Heart right ventricle (tissue), 16 donors: ENCODE results near the gene AGTRAP. TPM values are rescaled to one million over a fixed set of nuclear protein-coding genes. Genes with fewer than 3 reads are reported as not detected.

Source experiments
- ATAC-seq, 8 donors: fragments of 200-7000 bp; cut with Tn5 transposase; one replicate each; pipeline ENCODE4 v1.9.1; 2020; ENCODE audit warnings: mild to moderate bottlenecking in 8 of 8, moderate library complexity in 8 of 8, moderate number of reproducible peaks in 1 of 8
- DNase-seq, 2 donors: peaks; one replicate each; pipeline ENCODE4 v3.0.0-alpha.2; 2020
- H3K27ac ChIP-seq, 10 donors: fragments of 200-600 bp; sonication (generic) in 2 of 10; one replicate each; pipeline versions ENCODE4 v1.5.0 to v1.8.0; 2020 to 2022; ENCODE audit warnings: mild to moderate bottlenecking in 3 of 10
- H3K27me3 ChIP-seq, 7 donors: fragments of 200-600 bp; one replicate each; pipeline ENCODE4 v1.8.0; 2021 to 2022; ENCODE audit warnings: mild to moderate bottlenecking in 2 of 7
- H3K36me3 ChIP-seq, 9 donors: fragments of 200-600 bp; sonication (generic) in 1 of 9; one replicate each; pipeline versions ENCODE4 v1.5.0 to v1.8.0; 2020 to 2022; ENCODE audit warnings: mild to moderate bottlenecking in 2 of 9
- H3K4me1 ChIP-seq, 9 donors: fragments of 200-600 bp; sonication (generic) in 1 of 9; one replicate each; pipeline versions ENCODE4 v1.5.0 to v1.8.0; 2020 to 2022; ENCODE audit warnings: mild to moderate bottlenecking in 4 of 9
- H3K4me3 ChIP-seq, 10 donors: fragments of 200-600 bp; sonication (generic) in 2 of 10; one replicate each; pipeline versions ENCODE4 v1.5.0 to v1.8.0; 2020 to 2022; ENCODE audit warnings: mild to moderate bottlenecking in 7 of 10, moderate library complexity in 2 of 10
- H3K9me3 ChIP-seq, 11 donors: fragments of 200-600 bp in 10 of 11; sonication (generic) in 2 of 11; one replicate each; pipeline versions ENCODE4 v1.5.0 to v1.8.0; 2013 to 2022; ENCODE audit warnings: mild to moderate bottlenecking in 2 of 11, control low read depth in 1 of 11, moderate library complexity in 1 of 11
- CTCF ChIP-seq, 9 donors: fragments of 200-600 bp; sonication (generic) in 2 of 9; IDR thresholded peaks; one replicate each; pipeline versions ENCODE4 v1.5.0 to v1.8.0; 2021 to 2022; ENCODE audit warnings: antibody characterized with exemption in 9 of 9, mild to moderate bottlenecking in 5 of 9, moderate library complexity in 1 of 9
- WGBS, 2 donors: extraction: QIAGEN DNeasy Blood & Tissue Kit; methylation state at CpG; one replicate each; pipeline ENCODE4 v1.1.7; 2013; ENCODE audit warnings: inconsistent platforms in 1 of 2; 5-methylcytosine and 5-hydroxymethylcytosine counted together
- intact Hi-C, 10 donors: fragments of 100-400 bp; cut with DNase I; formaldehyde crosslinking; loops; one replicate each; pipeline versions ENCODE4 v1.11.1 to v1.14.2; 2022
- polyA plus RNA-seq, 2 donors: library from polyadenylated mRNA; stranded (reverse); fragments of 200-250 nt; gene quantifications; one replicate each; pipeline ENCODE4 v1.2.3, GENCODE V29; 2013
- total RNA-seq, 10 donors: library from RNA; stranded (reverse); fragmentation: NEBNext Ultra II Directional in 3 of 10; extraction: Animal tissue kit (Norgen Biotek cat#: 25700) in 3 of 10; gene quantifications; one replicate each; pipeline versions ENCODE4 v1.2.1 to v1.2.4, GENCODE V29; 2021 to 2023
- donor health status: Arrhythmogenic right ventricular cardiomyopathy.
- donor health status: ischemic (EF 13 %, LVEDD 7.1; RV severe dilation, severe dysfunction).
- donor health status: healthy with polysubstance abuse.
- donor health status: DM: no; HTN: yes; CAD: no.
- donor health status: DM: no; HTN: no; CAD: no.
- donor health status: ischemic (EF 25% LVEDD 6.9; RV normal size, moderate dysfunction).
- donor health status: ischemic (EF 25% LVEDD 5.7; RV mildly dilated, moderate dysfunction).
- donor health status: healthy.
- donor health status: DM: yes; HTN: yes; CAD: no.
- donor health status: Ischemic cardiomyopathy.
- donor health status: ischemic (EF 35%, LVEDD 5.7; RV mildly dilated, moderate dysfunction).
- donor health status: nonischemic (EF 11% LVEDD 7.7; RV severe dilation, severe dysfunction).
- donor health status: DM: yes; HTN: yes; CAD: no.
- donor health status: PGD.
- donor health status: ischemic (EF 29% LVEDD 5.4; RV normal size, mild dysfunction).
- donor health status: nonischemic (EF 23%, LVEDD 6.1; RV moderate dilation, normal function).

AGTRAP gene
- total and polyA plus RNA-seq, 12 donors, result 12.9 to 96.7 (median 19.2) TPM

GRCh38 chr1:11701551-11701961, 34.4 kb upstream of the AGTRAP start:
- peak in 6 of 8 donors; percentile 34 to 43 (median 38) for ATAC-seq

GRCh38 chr1:11701981-11702803, 33.7 kb upstream of the AGTRAP start:
- H3K4me1 ChIP-seq, result peaks cover 0 to 18% (median 13%) of the 10 kb centered on the region in 9 donors
- ATAC-seq (no peak), DNase-seq (no peak)
- H3K4me3 ChIP-seq, result no peak overlapping the region
- peaks cover 0 to 86% (median 68%) of the 10 kb centered on the region in 7 donors for H3K27me3 ChIP-seq
- TF ChIP-seq CTCF (IDR thresholded peaks at IDR 0.05), result no peak
- H3K36me3 ChIP-seq, result no peaks in the 10 kb centered on the region
- no peaks in the 10 kb centered on the region for H3K9me3 ChIP-seq
- WGBS, 2 donors, result 85 to 86% methylated on average over 15 of the region's 15 CpGs
- intact Hi-C loops, result no loop called here
- no peak overlapping the region for H3K27ac ChIP-seq

More at GRCh38 chr1:11701551-11701961, 34.4 kb upstream of the AGTRAP start:
- peaks cover 0 to 92% (median 71%) of the 10 kb centered on the region in 7 donors for H3K27me3 ChIP-seq
- TF ChIP-seq CTCF (IDR thresholded peaks at IDR 0.05), result no peak
- 25 to 26% methylated on average over 15 of the region's 15 CpGs for WGBS, 2 donors
- no peaks in the 10 kb centered on the region for H3K36me3 ChIP-seq
- intact Hi-C loops, result no loop called here
- DNase-seq, result no peak
- peak overlapping the region in 2 of 10 donors; percentile 8 to 21 for H3K4me3 ChIP-seq
- peaks cover 0 to 17% (median 13%) of the 10 kb centered on the region in 9 donors for H3K4me1 ChIP-seq
- H3K27ac ChIP-seq, result no peak overlapping the region
- H3K9me3 ChIP-seq, result no peaks in the 10 kb centered on the region

- 61 to 77% methylated on average over 8 of the region's 8 CpGs for WGBS, 2 donors
- peaks cover 0 to 72% (median 60%) of the 10 kb centered on the region in 7 donors for H3K27me3 ChIP-seq
- H3K9me3 ChIP-seq, result no peaks in the 10 kb centered on the region
- no peak overlapping the region for H3K4me3 ChIP-seq
- DNase-seq (no peak), ATAC-seq (no peak)
- H3K36me3 ChIP-seq, result no peaks in the 10 kb centered on the region
- TF ChIP-seq CTCF (IDR thresholded peaks at IDR 0.05), result no peak
- intact Hi-C loops, result no loop called here
- H3K4me1 ChIP-seq, result peaks cover 0 to 31% (median 22%) of the 10 kb centered on the region in 9 donors
- no peak overlapping the region for H3K27ac ChIP-seq
These were observed 32.4 kb upstream of the AGTRAP start for GRCh38 chr1:11703357-11704193.

GRCh38 chr1:11704194-11704529, 31.8 kb upstream of the AGTRAP start:
- WGBS, 2 donors, result 62 to 69% methylated on average over 11 of the region's 11 CpGs
- Histone ChIP-seq H3K4me3 (no peak overlapping the region), H3K27me3 (peaks cover 0 to 68% (median 59%) of the 10 kb centered on the region in 7 donors), H3K9me3 (no peaks in the 10 kb centered on the region), H3K27ac (no peak overlapping the region), H3K36me3 (no peaks in the 10 kb centered on the region), H3K4me1 (peaks cover 0 to 34% (median 22%) of the 10 kb centered on the region in 9 donors)
- DNase-seq (no peak), ATAC-seq (no peak)
- intact Hi-C loops, result no loop called here
- no peak for TF ChIP-seq CTCF (IDR thresholded peaks at IDR 0.05)
